Measurements from ENCODE around the gene SPATS2L.
"Not testable (repeated sequence)": the region's sequence is repeated elsewhere in the genome, so short reads cannot be mapped to it uniquely, and the experiment has no call there.

The SPATS2L gene

GRCh38 chr2:200320991-200321390, 14.5 kb downstream of the SPATS2L start:
- DNase-seq, result no peak

- DNase-seq, result no peak
These were observed 15.5 kb downstream of the SPATS2L start for GRCh38 chr2:200321780-200322534.

- no peak for DNase-seq
These were observed 16.1 kb downstream of the SPATS2L start for GRCh38 chr2:200322607-200323006.

- DNase-seq, result no peak
These were observed 17.9 kb downstream of the SPATS2L start for GRCh38 chr2:200324362-200324761.

- DNase-seq, result no peak
These were observed 22.9 kb downstream of the SPATS2L start for GRCh38 chr2:200329384-200329783.

GRCh38 chr2:200329798-200330197, 23.3 kb downstream of the SPATS2L start:
- DNase-seq, result no peak

GRCh38 chr2:200330351-200331060, 24.0 kb downstream of the SPATS2L start:
- no peak for DNase-seq

GRCh38 chr2:200331061-200331400, 24.5 kb downstream of the SPATS2L start:
- DNase-seq, result no peak

GRCh38 chr2:200335657-200336056, 29.2 kb downstream of the SPATS2L start:
- DNase-seq, result no peak

GRCh38 chr2:200336980-200337615, 30.6 kb downstream of the SPATS2L start:
- no peak for DNase-seq

GRCh38 chr2:200337621-200338020, 31.1 kb downstream of the SPATS2L start:
- DNase-seq, result no peak

GRCh38 chr2:200338692-200339091, 32.2 kb downstream of the SPATS2L start:
- no peak for DNase-seq

- no peak for DNase-seq
These were observed 34.2 kb downstream of the SPATS2L start for GRCh38 chr2:200340508-200341224.

GRCh38 chr2:200341376-200341775, 34.9 kb downstream of the SPATS2L start:
- DNase-seq, result no peak

GRCh38 chr2:200342235-200342634, 35.7 kb downstream of the SPATS2L start:
- no peak for DNase-seq

GRCh38 chr2:200342654-200343053, 36.2 kb downstream of the SPATS2L start:
- DNase-seq, result no peak

- not testable (repeated sequence) for DNase-seq
These were observed 37.7 kb downstream of the SPATS2L start for GRCh38 chr2:200344202-200344601.

- DNase-seq, result no peak
These were observed 39.5 kb downstream of the SPATS2L start for GRCh38 chr2:200345975-200346374.

GRCh38 chr2:200347301-200347700, 40.8 kb downstream of the SPATS2L start:
- no peak for DNase-seq

- DNase-seq, result no peak
These were observed 42.5 kb downstream of the SPATS2L start for GRCh38 chr2:200348897-200349563.

- no peak for DNase-seq
These were observed 43.4 kb downstream of the SPATS2L start for GRCh38 chr2:200349868-200350267.

- no peak for DNase-seq
These were observed 44.4 kb downstream of the SPATS2L start for GRCh38 chr2:200350850-200351285.

GRCh38 chr2:200351815-200352214, 45.3 kb downstream of the SPATS2L start:
- no peak for DNase-seq
